AG04450 (cell line): Measurements from ENCODE around the gene FXYD7. TPM values are rescaled to one million over a fixed set of nuclear protein-coding genes. Genes with fewer than 3 reads are reported as not detected.

Source experiments
- CTCF ChIA-PET: fragments of 300-600, 350-600 bp; formaldehyde crosslinking; extraction: SDS; loops from one replicate; lab custom pipeline; 2022; ENCODE audit warnings: antibody characterized with exemption, inconsistent platforms; lab: Charles Lee
- POLR2A ChIA-PET: fragments of 350-600 bp; formaldehyde crosslinking; extraction: SDS; loops from one replicate; lab custom pipeline; 2021; ENCODE audit warnings: antibody characterized with exemption, inconsistent platforms; lab: Yijun Ruan, JAX
- DNase-seq: peaks from one replicate; pipeline ENCODE4 v3.0.0-alpha.2; 2011; ENCODE audit warnings: low read depth, low spot score
- H3K27ac ChIP-seq: one replicate; pipeline ENCODE4 v1.5.1; 2012; ENCODE audit warnings: low read depth, low read length, control low read depth
- H3K27me3 ChIP-seq: one replicate; pipeline ENCODE4 v1.6.0; 2012; ENCODE audit warnings: low read length; ENCODE audit not compliant: control insufficient read depth, insufficient read depth
- H3K4me3 ChIP-seq: 2 replicates; pipeline ENCODE4 v1.5.1; 2011; ENCODE audit warnings: mild to moderate bottlenecking, low read depth, low read length, control low read depth
- H3K9me3 ChIP-seq: 2 replicates; pipeline ENCODE4 v1.5.1; 2012; ENCODE audit warnings: low read length; ENCODE audit not compliant: control insufficient read depth, insufficient read depth
- CTCF ChIP-seq: IDR thresholded peaks from 2 replicates; pipeline ENCODE4 v1.5.1; 2011; ENCODE audit warnings: low read depth, low read length, control low read depth, inconsistent platforms
- polyA plus RNA-seq: library from polyadenylated mRNA; depleted of rRNA; stranded (reverse); fragments of >200 nt; gene quantifications from 2 replicates; pipeline ENCODE4 v1.2.3, GENCODE V29; 2011

FXYD7 gene
- polyA plus RNA-seq, 1 experiment: not detected

- H3K4me3 ChIP-seq: no peak overlapping the region
- no peak overlapping the region for H3K27ac ChIP-seq
- DNase-seq: no peak
- ChIA-PET POLR2A (no interaction called here), CTCF (interaction anchor here (1.5 kb wide), 1 partner anchor 40 kb away, joined by 3 read pairs; no protein-coding TSS in a partner anchor)
- peaks cover 12% of the 10 kb centered on the region for H3K9me3 ChIP-seq
- no peak for TF ChIP-seq CTCF
- peaks cover 3% of the 10 kb centered on the region for H3K27me3 ChIP-seq
Observed at GRCh38 chr19:35109395-35110112, 33.5 kb upstream of the FXYD7 start.

DNA sequence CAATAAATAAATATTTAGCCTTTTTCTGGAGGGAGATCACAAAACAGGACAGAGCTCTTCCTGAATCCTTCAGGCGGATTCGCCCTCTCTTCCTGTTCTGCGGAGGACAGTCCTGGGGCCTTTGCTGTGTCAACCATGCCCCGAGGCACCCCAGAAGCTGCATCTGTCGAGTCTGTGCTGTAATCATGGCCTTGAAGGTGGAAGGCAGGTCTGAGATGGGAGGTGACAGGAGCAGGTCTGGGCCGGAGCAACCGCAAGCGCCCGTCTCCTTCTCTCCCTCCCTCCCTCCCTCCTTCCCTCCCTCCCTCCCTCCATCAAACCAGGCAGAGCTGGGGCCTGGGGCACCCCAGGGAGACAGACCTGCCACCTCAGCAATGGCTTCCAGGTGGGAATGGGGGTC, 32.1 kb upstream of the FXYD7 start:
- ChIA-PET CTCF (interaction anchor here (0.7 to 1.5 kb wide), 4 partner anchors 21 to 44 kb away, joined by 3 to 7 read pairs (median 4); partner anchors contain the start of gene LGI4), POLR2A (no interaction called here)
- H3K27me3 ChIP-seq: peaks cover 3% of the 10 kb centered on the region
- no peak overlapping the region for H3K27ac ChIP-seq
- DNase-seq: no peak
- peaks cover 5% of the 10 kb centered on the region for H3K9me3 ChIP-seq
- no peak for TF ChIP-seq CTCF
- H3K4me3 ChIP-seq: no peak overlapping the region

DNA sequence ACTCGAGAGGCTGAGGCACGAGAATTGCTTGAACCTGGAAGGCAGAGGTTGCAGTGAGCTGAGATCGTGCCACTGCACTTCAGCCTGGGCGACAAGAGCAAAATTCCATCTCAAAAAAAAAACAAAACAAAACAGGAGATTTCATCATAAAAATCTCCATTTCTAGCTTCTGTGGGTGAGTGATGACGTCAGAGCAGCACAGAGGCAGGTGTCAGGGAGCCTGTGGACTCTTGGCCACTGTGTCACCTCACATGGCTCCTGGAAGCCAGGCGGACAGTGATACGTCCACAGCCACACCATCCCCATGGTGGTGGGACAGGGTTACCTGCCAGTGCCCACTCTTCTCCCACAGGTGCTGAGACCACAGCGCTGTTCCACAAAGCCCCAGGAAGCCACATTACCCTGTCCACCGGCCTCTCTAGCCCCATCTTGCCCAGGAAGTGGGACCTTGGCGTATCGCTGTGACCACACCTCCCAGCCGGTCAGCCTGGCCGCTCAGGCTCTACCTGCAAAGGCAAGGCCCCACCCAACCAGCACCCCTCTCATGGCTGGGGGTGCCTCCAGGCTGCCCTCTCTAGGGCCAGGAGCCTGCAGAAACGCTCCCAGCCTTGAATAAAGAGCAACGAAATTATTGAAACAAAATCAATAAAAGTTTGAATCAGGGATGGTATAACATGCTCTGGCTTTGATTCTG, 29.9 kb upstream of the FXYD7 start:
- ChIA-PET CTCF (interaction anchor here (0.6 to 1.1 kb wide), 2 partner anchors 28 to 29 kb away, joined by 3 to 9 read pairs; no protein-coding TSS in a partner anchor), POLR2A (no interaction called here)
- no peak for DNase-seq
- Histone ChIP-seq H3K27me3 (peaks cover 9% of the 10 kb centered on the region), H3K27ac (no peak overlapping the region), H3K9me3 (no peaks in the 10 kb centered on the region), H3K4me3 (no peak overlapping the region)
- no peak for TF ChIP-seq CTCF

GRCh38 chr19:35114353-35115176, 28.5 kb upstream of the FXYD7 start:
- no peak for DNase-seq
- ChIA-PET POLR2A (no interaction called here), CTCF (interaction anchor here (0.6 to 4.8 kb wide), 17 partner anchors 8 to 106 kb away, joined by 3 to 42 read pairs (median 4); partner anchors contain the start of genes FXYD5, FXYD7 and LGI4)
- H3K27me3 ChIP-seq: peaks cover 7% of the 10 kb centered on the region
- H3K4me3 ChIP-seq: no peak overlapping the region
- no peak overlapping the region for H3K27ac ChIP-seq
- H3K9me3 ChIP-seq: no peaks in the 10 kb centered on the region
- peak; percentile 98 for TF ChIP-seq CTCF
